Neural cell (in vitro differentiated cells): ENCODE measurements around the gene ANO4.

Experiments
- EZH2 ChIP-seq: fragments of 200-600, 300-800 bp; shearing (Covaris generic), sonication (generic); IDR thresholded peaks from 2 replicates; pipeline ENCODE4 v1.6.1; 2014; ENCODE audit warnings: antibody characterized with exemption, low read length, borderline replicate concordance, mild to moderate bottlenecking; ENCODE audit not compliant: insufficient read depth, poor library complexity, severe bottlenecking
- TF ChIP-seq, protein P1 (sequence below): fragments of 450-650 bp; IDR thresholded peaks from 2 replicates; pipeline ENCODE4 v1.5.1; 2014; ENCODE audit warnings: antibody characterized with exemption, mild to moderate bottlenecking, moderate library complexity; ENCODE audit not compliant: poor library complexity, severe bottlenecking
- TF ChIP-seq, protein P2 (sequence below): IDR thresholded peaks from 2 replicates; pipeline ENCODE4 v1.6.1; 2012; ENCODE audit warnings: borderline replicate concordance

DNA sequence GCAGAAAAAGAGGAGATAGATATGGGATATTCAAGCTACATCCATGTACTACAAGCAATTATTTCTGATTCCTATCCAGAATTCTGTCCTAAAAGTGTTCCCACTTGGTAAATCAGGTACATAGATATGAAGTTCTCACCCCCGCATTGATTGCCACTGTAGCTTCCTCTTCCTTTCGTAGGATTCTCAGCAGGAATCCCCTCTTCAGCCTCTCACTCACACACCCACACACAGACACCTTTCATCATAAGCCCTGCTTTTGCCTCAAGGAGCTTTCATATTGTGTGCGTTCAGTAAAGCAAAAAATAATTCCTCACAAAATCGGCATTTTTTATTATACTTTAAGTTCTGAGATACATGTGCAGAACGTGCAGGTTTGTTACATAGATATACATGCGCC, 69.8 kb downstream of the ANO4 start:
- TF ChIP-seq, protein P1, sequence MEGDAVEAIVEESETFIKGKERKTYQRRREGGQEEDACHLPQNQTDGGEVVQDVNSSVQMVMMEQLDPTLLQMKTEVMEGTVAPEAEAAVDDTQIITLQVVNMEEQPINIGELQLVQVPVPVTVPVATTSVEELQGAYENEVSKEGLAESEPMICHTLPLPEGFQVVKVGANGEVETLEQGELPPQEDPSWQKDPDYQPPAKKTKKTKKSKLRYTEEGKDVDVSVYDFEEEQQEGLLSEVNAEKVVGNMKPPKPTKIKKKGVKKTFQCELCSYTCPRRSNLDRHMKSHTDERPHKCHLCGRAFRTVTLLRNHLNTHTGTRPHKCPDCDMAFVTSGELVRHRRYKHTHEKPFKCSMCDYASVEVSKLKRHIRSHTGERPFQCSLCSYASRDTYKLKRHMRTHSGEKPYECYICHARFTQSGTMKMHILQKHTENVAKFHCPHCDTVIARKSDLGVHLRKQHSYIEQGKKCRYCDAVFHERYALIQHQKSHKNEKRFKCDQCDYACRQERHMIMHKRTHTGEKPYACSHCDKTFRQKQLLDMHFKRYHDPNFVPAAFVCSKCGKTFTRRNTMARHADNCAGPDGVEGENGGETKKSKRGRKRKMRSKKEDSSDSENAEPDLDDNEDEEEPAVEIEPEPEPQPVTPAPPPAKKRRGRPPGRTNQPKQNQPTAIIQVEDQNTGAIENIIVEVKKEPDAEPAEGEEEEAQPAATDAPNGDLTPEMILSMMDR, result no peak
- TF ChIP-seq, protein P2, sequence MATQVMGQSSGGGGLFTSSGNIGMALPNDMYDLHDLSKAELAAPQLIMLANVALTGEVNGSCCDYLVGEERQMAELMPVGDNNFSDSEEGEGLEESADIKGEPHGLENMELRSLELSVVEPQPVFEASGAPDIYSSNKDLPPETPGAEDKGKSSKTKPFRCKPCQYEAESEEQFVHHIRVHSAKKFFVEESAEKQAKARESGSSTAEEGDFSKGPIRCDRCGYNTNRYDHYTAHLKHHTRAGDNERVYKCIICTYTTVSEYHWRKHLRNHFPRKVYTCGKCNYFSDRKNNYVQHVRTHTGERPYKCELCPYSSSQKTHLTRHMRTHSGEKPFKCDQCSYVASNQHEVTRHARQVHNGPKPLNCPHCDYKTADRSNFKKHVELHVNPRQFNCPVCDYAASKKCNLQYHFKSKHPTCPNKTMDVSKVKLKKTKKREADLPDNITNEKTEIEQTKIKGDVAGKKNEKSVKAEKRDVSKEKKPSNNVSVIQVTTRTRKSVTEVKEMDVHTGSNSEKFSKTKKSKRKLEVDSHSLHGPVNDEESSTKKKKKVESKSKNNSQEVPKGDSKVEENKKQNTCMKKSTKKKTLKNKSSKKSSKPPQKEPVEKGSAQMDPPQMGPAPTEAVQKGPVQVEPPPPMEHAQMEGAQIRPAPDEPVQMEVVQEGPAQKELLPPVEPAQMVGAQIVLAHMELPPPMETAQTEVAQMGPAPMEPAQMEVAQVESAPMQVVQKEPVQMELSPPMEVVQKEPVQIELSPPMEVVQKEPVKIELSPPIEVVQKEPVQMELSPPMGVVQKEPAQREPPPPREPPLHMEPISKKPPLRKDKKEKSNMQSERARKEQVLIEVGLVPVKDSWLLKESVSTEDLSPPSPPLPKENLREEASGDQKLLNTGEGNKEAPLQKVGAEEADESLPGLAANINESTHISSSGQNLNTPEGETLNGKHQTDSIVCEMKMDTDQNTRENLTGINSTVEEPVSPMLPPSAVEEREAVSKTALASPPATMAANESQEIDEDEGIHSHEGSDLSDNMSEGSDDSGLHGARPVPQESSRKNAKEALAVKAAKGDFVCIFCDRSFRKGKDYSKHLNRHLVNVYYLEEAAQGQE, result no peak
- TF ChIP-seq EZH2, result no peak
